GM13977 (cell line): ENCODE data around the gene DTNB.

Source experiments
- DNase-seq: peaks from one replicate; pipeline ENCODE4 v3.0.0; 2012; ENCODE audit warnings: low spot score
- in situ Hi-C: fragments of 300-500 bp; cut with MboI; formaldehyde crosslinking; loops from one replicate; pipeline ENCODE4 v1.12.0; 2022; ENCODE audit warnings: low sequenced_read_pairs, low pct_unique_long_range_greater_than_20kb, mixed read lengths, inconsistent platforms; ENCODE audit not compliant: unreplicated experiment
- TF ChIP-seq, protein P1 (sequence below): IDR thresholded peaks from 2 replicates; pipeline ENCODE4 v1.5.1; 2012; ENCODE audit warnings: mild to moderate bottlenecking, control low read depth; ENCODE audit not compliant: insufficient read depth; ENCODE audit errors: extremely low read depth, missing control alignments

DTNB gene

DNA sequence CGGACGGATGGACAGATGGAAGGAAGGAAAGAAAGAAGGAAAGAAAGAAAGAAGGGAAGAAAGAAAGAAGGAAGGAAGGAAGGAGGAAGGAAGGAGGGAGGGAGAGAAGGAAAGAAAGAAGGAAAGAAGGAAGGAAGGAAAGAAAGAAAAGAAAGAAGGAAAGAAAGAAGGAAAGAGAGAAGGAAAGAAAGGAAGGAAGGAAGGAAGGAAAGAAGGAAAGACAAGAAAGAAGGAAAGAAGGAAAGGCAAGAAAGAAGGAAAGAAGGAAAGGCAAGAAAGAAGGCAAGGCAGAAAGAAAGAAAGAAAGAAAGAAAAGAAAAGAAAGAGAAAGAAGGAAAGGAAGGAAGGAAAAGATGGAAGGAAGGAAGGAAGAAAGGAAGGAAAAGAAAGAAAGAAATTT, 169.1 kb downstream of the DTNB start:
- DNase-seq = no peak
- in situ Hi-C loops = no loop called here
- TF ChIP-seq, protein P1, sequence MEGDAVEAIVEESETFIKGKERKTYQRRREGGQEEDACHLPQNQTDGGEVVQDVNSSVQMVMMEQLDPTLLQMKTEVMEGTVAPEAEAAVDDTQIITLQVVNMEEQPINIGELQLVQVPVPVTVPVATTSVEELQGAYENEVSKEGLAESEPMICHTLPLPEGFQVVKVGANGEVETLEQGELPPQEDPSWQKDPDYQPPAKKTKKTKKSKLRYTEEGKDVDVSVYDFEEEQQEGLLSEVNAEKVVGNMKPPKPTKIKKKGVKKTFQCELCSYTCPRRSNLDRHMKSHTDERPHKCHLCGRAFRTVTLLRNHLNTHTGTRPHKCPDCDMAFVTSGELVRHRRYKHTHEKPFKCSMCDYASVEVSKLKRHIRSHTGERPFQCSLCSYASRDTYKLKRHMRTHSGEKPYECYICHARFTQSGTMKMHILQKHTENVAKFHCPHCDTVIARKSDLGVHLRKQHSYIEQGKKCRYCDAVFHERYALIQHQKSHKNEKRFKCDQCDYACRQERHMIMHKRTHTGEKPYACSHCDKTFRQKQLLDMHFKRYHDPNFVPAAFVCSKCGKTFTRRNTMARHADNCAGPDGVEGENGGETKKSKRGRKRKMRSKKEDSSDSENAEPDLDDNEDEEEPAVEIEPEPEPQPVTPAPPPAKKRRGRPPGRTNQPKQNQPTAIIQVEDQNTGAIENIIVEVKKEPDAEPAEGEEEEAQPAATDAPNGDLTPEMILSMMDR = no peak

DNA sequence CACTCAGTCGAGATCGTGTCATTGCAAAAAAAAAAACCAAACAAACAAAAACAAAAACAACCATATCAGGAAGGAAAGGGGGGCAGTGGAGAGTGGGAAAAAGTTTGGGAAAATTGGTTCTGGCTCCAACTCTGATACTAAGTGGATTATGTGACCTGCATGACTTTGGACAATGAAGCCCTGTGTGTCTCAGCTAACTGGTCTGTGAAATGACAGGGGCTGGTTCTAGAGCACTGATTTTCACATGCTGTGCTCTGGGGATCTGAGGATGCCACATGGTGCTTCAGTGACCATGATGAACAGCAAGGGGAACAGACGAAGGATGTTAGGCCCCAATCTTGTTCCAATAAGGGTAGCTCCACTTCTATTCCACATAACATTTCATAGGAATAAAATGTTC, 174.2 kb downstream of the DTNB start:
- TF ChIP-seq, protein P1 = no peak
- in situ Hi-C loops = no loop called here
- no peak for DNase-seq

DNA sequence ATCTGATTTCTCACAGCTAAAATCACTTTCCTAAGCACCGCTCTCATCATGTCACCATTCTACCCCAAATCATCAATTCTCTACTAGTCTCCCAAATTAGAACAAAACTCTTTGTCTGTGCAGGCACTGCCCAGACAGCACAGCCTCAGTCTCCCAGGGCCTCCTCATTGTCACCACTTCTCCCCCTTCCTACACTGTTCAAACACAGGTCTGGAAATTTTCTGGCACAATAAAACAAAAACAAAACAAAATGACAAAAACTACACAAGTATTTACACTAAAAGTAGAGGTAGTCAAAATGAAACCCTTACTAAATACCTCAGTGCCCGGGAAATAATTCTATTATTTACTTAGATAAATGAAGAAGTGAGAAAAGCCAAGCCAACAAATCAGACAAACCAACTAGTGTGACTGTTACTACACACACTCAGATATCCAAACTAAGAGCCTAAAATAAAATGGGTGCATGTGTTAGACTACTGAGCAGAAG, 175.4 kb downstream of the DTNB start:
- in situ Hi-C loops = no loop called here
- TF ChIP-seq, protein P1 = no peak
- peak; percentile 39 for DNase-seq

DNA sequence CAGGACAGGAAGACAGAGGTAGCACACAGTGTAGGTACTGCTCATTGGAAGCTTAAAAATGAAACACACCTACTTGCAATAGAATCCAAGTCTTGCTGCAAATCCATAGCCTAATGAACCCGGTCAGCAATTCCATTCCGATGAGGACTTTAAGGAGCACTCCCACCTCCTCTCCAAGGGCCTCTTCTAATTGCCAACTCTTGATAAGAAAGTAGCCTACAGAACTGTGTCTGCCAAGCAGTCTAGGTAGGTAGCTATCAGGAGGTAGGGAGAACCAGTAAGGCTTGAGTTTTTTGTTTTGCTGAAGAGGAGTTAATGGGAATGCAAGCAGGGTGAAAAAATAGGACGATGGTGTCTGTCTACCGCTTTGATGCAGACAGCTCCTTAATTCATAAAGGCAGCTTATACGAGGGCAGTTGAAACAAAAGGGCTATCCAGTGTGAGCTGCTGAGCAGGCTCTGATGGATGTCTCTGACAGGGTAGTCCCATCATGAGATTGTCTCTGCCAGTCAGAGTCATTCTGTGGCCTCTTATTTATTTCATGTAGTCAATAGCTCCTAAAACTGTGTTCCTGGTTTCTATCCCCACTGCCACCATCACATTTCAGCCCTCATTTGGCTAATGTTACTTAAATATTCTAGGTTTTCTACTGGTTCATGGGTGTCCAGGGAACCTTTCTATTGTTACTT, 176.0 kb downstream of the DTNB start:
- no peak for DNase-seq
- in situ Hi-C loops = no loop called here
- TF ChIP-seq, protein P1 = no peak

DNA sequence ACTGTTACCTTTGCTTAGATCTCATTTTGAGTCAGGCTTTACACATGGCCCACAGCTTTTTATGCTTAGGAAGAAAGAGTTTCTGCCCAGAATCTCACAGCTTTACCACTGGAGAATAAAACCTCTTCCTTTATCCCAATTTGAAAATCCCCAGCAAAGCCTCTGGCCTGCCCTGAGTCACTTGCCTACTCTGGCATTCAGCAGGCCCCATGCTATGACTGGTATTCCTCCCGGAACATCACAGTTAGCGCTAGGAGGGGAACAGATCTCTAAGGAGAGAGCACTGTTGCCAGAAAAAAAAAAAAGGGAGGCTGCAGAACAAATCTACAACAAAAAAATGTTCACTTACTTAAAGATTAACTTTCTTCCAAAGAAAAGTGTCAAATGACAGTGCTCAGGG, 178.8 kb downstream of the DTNB start:
- in situ Hi-C loops = no loop called here
- DNase-seq = no peak
- TF ChIP-seq, protein P1 = no peak

DNA sequence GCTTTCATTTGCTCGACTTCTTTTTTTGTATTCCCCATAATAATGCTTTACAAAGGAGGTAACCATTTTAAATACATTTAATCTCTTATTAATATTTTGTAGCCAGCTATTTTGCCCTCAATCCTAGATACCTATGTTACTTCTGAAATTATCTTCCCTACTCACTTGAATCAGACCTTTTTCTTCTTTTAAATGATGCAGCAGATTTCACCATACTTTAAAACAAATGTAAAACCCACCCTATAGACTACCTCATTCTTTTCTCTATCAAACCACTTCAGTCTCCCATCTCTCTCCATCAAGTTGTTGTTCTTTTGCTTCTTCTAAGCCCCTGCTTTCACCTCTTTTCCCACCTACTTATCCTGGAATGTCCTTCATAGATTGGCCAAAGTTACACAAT, 180.2 kb downstream of the DTNB start:
- TF ChIP-seq, protein P1 = no peak
- no peak for DNase-seq
- in situ Hi-C loops = no loop called here
